Measurements from ENCODE around the gene CASZ1.

Gene CASZ1

GRCh38 chr1:10635992-10636391 lies 160.5 kb downstream of the CASZ1 start:
- no peaks in the 10 kb centered on the region for H3K9me3 ChIP-seq (ENCODE audit: control insufficient read depth, insufficient read depth, low read length)
- DNase-seq (ENCODE audit: low read depth, low spot score) = no peak
- H3K27me3 ChIP-seq (ENCODE audit: control insufficient read depth, insufficient read depth, low read length) = peaks cover 13% of the 10 kb centered on the region; the same call in 1 of the 2 replicates
- H3K36me3 ChIP-seq (ENCODE audit: control insufficient read depth, insufficient read depth, low read length) = no peaks in the 10 kb centered on the region; the same call in 1 of the 2 replicates
- peaks cover 22% of the 10 kb centered on the region for H3K4me1 ChIP-seq (ENCODE audit: control insufficient read depth, insufficient read depth, low read length)
- no peak overlapping the region for H3K4me3 ChIP-seq (ENCODE audit: low read length)
- no peak overlapping the region for H3K27ac ChIP-seq (ENCODE audit: low read length)
- WGBS (ENCODE audit: insufficient coverage, insufficient read length) = no CpG with 5 or more reads among the region's 18 CpGs

DNA sequence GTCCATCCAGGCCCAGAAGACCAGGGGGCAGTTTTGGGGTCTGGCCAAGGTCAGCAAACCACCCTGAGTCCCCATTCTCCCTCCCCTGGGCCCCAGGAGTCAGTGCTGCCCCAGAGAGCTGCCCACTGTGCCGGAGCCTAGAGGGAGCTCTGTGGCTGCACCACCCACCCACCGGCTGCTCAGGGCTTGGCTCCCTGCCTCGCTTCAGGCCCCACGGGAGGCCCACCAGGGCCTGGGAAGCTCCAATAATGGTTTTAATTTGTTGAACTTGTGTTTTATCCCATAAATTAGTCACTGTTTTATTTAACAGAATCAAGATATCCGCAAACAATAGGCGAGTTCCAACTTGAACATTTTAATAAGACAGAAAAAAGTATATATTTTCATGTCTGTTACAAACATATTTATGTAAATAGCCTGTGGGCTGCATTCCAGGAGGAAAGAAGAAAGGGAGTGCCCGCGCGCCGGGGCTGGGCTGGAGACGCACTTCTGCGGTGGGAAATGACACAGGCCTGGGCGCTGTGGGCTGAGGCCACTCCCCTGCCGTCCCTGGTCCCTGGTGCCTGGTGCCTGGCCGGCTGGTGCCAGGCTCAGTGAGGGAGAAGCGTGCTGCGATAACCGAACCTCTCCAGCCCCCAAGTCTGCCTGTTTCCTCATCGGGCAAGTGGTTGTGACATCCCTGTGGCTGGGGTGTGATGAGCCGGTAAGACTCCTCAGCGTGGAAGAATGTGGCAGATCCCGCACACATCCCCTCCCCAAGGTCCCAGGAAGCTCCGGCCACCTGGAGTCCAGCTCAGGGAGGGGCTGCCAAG lies 161.2 kb downstream of the CASZ1 start:
- DNase-seq (ENCODE audit: low read depth, low spot score) = no peak
- Histone ChIP-seq H3K36me3 (ENCODE audit: control insufficient read depth, insufficient read depth, low read length) (no peaks in the 10 kb centered on the region; the same call in 1 of the 2 replicates), H3K9me3 (ENCODE audit: control insufficient read depth, insufficient read depth, low read length) (no peaks in the 10 kb centered on the region), H3K4me3 (ENCODE audit: low read length) (no peak overlapping the region), H3K4me1 (ENCODE audit: control insufficient read depth, insufficient read depth, low read length) (peaks cover 21% of the 10 kb centered on the region), H3K27ac (ENCODE audit: low read length) (no peak overlapping the region), H3K27me3 (ENCODE audit: control insufficient read depth, insufficient read depth, low read length) (peaks cover 11% of the 10 kb centered on the region; the same call in 1 of the 2 replicates)
- no CpG with 5 or more reads among the region's 23 CpGs for WGBS (ENCODE audit: insufficient coverage, insufficient read length)

DNA sequence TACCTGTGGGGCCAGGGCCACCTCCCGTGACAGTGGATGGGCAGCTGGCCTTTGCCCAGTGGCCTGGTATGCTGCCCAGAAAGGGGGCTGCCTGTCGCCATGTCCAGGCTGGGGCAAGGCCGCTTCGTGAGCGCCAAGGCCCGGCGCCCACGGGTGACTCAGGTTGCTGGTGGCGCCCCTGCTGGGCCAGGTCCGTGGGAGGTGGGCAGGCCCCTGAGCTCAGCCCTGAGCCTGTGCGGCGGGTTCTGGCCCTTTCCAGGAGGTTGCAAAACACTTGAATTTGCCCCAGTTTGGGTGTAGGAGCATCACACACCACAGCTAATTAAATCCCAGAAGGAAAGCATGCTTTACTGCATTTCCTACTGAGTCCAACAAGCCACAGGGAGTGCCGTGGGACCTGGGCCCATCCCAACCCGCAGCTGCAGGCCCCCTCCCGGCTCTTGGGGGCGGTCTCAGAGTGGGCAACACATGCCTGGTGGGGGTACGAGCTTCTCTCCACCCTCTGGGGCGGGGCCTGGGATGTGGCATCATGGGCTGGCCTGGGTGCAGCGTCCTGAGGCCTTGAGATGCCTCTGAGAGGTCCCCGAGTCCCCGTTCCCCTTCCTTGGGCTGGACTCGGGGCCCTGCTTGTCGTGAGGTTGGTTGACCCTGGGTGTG lies 161.9 kb downstream of the CASZ1 start:
- no peak for DNase-seq (ENCODE audit: low read depth, low spot score)
- no peak overlapping the region for H3K27ac ChIP-seq (ENCODE audit: low read length)

DNA sequence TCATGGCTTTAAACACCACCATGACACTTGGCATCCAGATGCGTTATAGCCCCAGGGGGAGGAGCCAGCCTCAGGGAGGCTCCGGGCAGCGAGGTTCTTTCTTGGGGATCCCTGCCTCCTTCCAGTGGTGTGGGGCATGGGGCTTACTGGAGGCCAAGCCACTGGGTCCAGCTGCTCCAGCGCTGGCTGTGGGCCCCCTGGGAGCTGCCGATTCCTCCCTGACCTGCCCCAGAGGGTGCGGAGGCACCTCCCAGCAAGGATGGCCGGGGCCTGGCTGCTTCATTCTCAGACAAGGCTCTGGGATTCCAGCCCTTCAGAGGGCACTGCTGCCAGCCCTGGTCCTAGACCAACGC lies 162.4 kb downstream of the CASZ1 start:
- no CpG with 5 or more reads among the region's 8 CpGs for WGBS (ENCODE audit: insufficient coverage, insufficient read length)
- no peaks in the 10 kb centered on the region for H3K9me3 ChIP-seq (ENCODE audit: control insufficient read depth, insufficient read depth, low read length)
- peaks cover 17% of the 10 kb centered on the region for H3K4me1 ChIP-seq (ENCODE audit: control insufficient read depth, insufficient read depth, low read length)
- H3K4me3 ChIP-seq (ENCODE audit: low read length) = no peak overlapping the region
- H3K27ac ChIP-seq (ENCODE audit: low read length) = no peak overlapping the region
- H3K36me3 ChIP-seq (ENCODE audit: control insufficient read depth, insufficient read depth, low read length) = no peaks in the 10 kb centered on the region; the same call in 1 of the 2 replicates
- no peaks in the 10 kb centered on the region; the same call in 1 of the 2 replicates for H3K27me3 ChIP-seq (ENCODE audit: control insufficient read depth, insufficient read depth, low read length)
- no peak for DNase-seq (ENCODE audit: low read depth, low spot score)

More for the DNA sequence above, 161.9 kb downstream of the CASZ1 start:
- WGBS (ENCODE audit: insufficient coverage, insufficient read length) = no CpG with 5 or more reads among the region's 23 CpGs
- Histone ChIP-seq H3K9me3 (ENCODE audit: control insufficient read depth, insufficient read depth, low read length) (no peaks in the 10 kb centered on the region), H3K4me3 (ENCODE audit: low read length) (no peak overlapping the region), H3K27me3 (ENCODE audit: control insufficient read depth, insufficient read depth, low read length) (peaks cover 4% of the 10 kb centered on the region; the same call in 1 of the 2 replicates), H3K4me1 (ENCODE audit: control insufficient read depth, insufficient read depth, low read length) (peaks cover 19% of the 10 kb centered on the region), H3K36me3 (ENCODE audit: control insufficient read depth, insufficient read depth, low read length) (no peaks in the 10 kb centered on the region; the same call in 1 of the 2 replicates)

GRCh38 chr1:10633416-10633815 lies 163.0 kb downstream of the CASZ1 start:
- no CpG with 5 or more reads among the region's 10 CpGs for WGBS (ENCODE audit: insufficient coverage, insufficient read length)
- no peak overlapping the region for H3K27ac ChIP-seq (ENCODE audit: low read length)

GRCh38 chr1:10632691-10633090 lies 163.8 kb downstream of the CASZ1 start:
- Histone ChIP-seq H3K27me3 (ENCODE audit: control insufficient read depth, insufficient read depth, low read length) (no peaks in the 10 kb centered on the region), H3K36me3 (ENCODE audit: control insufficient read depth, insufficient read depth, low read length) (no peaks in the 10 kb centered on the region; the same call in 1 of the 2 replicates), H3K27ac (ENCODE audit: low read length) (no peak overlapping the region), H3K4me1 (ENCODE audit: control insufficient read depth, insufficient read depth, low read length) (peaks cover 17% of the 10 kb centered on the region), H3K9me3 (ENCODE audit: control insufficient read depth, insufficient read depth, low read length) (no peaks in the 10 kb centered on the region), H3K4me3 (ENCODE audit: low read length) (no peak overlapping the region)
- no peak for DNase-seq (ENCODE audit: low read depth, low spot score)
- no CpG with 5 or more reads among the region's 14 CpGs for WGBS (ENCODE audit: insufficient coverage, insufficient read length)

More at GRCh38 chr1:10633416-10633815, 163.0 kb downstream of the CASZ1 start:
- no peaks in the 10 kb centered on the region for H3K9me3 ChIP-seq (ENCODE audit: control insufficient read depth, insufficient read depth, low read length)
- no peak for DNase-seq (ENCODE audit: low read depth, low spot score)
- H3K4me1 ChIP-seq (ENCODE audit: control insufficient read depth, insufficient read depth, low read length) = peaks cover 17% of the 10 kb centered on the region
- H3K36me3 ChIP-seq (ENCODE audit: control insufficient read depth, insufficient read depth, low read length) = no peaks in the 10 kb centered on the region; the same call in 1 of the 2 replicates
- H3K27me3 ChIP-seq (ENCODE audit: control insufficient read depth, insufficient read depth, low read length) = no peaks in the 10 kb centered on the region; the same call in 1 of the 2 replicates
- H3K4me3 ChIP-seq (ENCODE audit: low read length) = no peak overlapping the region

DNA sequence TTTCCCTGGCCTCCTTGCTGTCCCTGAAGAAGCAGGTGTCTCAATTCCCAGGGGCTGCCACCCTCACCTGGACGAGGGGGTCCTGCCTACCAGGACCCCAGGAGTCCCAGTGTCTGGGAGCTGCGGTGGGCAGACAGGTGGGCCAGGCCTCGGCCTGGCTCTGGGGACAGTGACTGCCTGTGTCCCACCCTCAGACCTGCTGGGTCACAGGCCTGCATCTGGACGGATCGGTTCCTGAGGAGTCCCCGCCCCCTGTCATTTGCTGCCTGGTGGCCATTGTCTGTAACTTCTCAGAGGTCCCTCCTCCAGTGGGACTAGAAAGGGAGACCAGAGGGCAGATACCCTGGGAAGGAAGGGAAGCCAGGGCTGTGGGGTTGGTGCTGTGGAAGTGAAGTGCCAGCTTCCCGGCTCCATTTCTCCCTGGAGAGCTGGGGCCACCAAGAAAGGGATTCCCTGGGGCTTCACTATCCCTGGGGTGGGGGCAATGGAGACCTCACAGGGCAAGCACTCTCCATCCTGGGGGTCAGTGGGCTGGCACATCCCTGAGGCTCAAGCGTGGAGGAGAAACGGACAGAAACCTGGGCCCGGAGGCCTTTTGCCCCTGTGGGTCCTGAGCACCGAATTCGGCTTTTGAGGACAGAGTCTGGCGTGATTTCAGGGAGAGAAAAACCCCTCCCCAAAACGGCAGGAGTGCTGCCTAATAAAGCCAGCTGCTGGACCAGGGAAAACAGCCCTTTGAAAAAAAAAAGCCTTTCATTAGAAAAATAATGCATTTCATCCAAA lies 164.4 kb downstream of the CASZ1 start:
- H3K27ac ChIP-seq (ENCODE audit: low read length) = no peak overlapping the region
- no peaks in the 10 kb centered on the region for H3K27me3 ChIP-seq (ENCODE audit: control insufficient read depth, insufficient read depth, low read length)
- H3K4me1 ChIP-seq (ENCODE audit: control insufficient read depth, insufficient read depth, low read length) = peaks cover 17% of the 10 kb centered on the region
- no peaks in the 10 kb centered on the region; the same call in 1 of the 2 replicates for H3K36me3 ChIP-seq (ENCODE audit: control insufficient read depth, insufficient read depth, low read length)
- no peak for DNase-seq (ENCODE audit: low read depth, low spot score)
- no CpG with 5 or more reads among the region's 14 CpGs for WGBS (ENCODE audit: insufficient coverage, insufficient read length)
- no peaks in the 10 kb centered on the region for H3K9me3 ChIP-seq (ENCODE audit: control insufficient read depth, insufficient read depth, low read length)
- no peak overlapping the region for H3K4me3 ChIP-seq (ENCODE audit: low read length)

DNA sequence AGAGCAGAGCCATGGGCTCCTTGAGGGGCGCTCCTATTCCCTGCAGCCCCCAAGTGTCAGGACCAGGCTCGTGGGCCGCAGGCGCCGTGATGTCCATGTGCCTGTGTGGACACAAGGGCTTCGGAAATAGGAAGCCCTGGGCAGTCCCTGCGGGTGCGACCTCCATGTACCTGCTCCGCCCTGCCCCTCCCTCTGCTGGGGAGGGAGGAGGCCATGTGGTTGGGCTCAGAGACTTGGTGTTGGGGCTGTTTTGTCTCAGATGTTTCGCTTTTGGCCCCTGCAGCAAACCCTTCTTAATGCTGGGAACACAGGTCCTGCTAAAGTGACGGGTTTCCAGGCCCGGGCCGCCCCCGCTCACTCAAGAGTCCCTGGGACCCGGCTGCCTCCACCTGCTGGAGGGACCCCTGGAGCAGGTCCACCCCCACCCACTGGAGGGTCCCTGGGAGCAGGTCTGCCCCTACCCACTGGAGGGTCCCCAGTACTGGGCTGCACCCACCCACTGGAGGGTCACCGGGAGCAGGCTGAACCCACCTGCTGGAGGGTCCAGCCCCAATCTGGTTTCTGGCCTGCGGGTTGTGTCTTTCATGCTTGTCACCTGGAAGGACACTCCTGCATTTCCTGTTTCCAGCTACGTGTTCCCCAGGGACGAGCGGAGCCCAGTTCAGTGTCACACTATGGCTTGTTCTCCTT lies 165.2 kb downstream of the CASZ1 start:
- Histone ChIP-seq H3K9me3 (ENCODE audit: control insufficient read depth, insufficient read depth, low read length) (no peaks in the 10 kb centered on the region), H3K4me1 (ENCODE audit: control insufficient read depth, insufficient read depth, low read length) (peaks cover 17% of the 10 kb centered on the region), H3K36me3 (ENCODE audit: control insufficient read depth, insufficient read depth, low read length) (no peaks in the 10 kb centered on the region; the same call in 1 of the 2 replicates), H3K27ac (ENCODE audit: low read length) (no peak overlapping the region), H3K4me3 (ENCODE audit: low read length) (no peak overlapping the region), H3K27me3 (ENCODE audit: control insufficient read depth, insufficient read depth, low read length) (no peaks in the 10 kb centered on the region)
- WGBS (ENCODE audit: insufficient coverage, insufficient read length) = no CpG with 5 or more reads among the region's 20 CpGs
- no peak for DNase-seq (ENCODE audit: low read depth, low spot score)

- no peak for DNase-seq (ENCODE audit: low read depth, low spot score)
- no peaks in the 10 kb centered on the region; the same call in 1 of the 2 replicates for H3K36me3 ChIP-seq (ENCODE audit: control insufficient read depth, insufficient read depth, low read length)
- H3K4me1 ChIP-seq (ENCODE audit: control insufficient read depth, insufficient read depth, low read length) = peaks cover 17% of the 10 kb centered on the region
- WGBS (ENCODE audit: insufficient coverage, insufficient read length) = no CpG with 5 or more reads among the region's 13 CpGs
- no peaks in the 10 kb centered on the region for H3K27me3 ChIP-seq (ENCODE audit: control insufficient read depth, insufficient read depth, low read length)
- no peak overlapping the region for H3K4me3 ChIP-seq (ENCODE audit: low read length)
- H3K9me3 ChIP-seq (ENCODE audit: control insufficient read depth, insufficient read depth, low read length) = no peaks in the 10 kb centered on the region
- no peak overlapping the region for H3K27ac ChIP-seq (ENCODE audit: low read length)
Observed at GRCh38 chr1:10630661-10631120, 165.8 kb downstream of the CASZ1 start.

All from iPS DF 6.9 (cell line).